DOHH2 (cell line): ENCODE measurements around the gene RFPL2.
"Not testable (repeated sequence)": the region's sequence is repeated elsewhere in the genome, so short reads cannot be mapped to it uniquely, and the experiment has no call there.

Source experiments
- H3F3A ChIP-seq: fragments of 200-600 bp; sonication (generic), shearing (Covaris generic); 2 replicates; pipeline ENCODE4 v1.6.0; 2016; ENCODE audit warnings: antibody characterized with exemption, mild to moderate bottlenecking; ENCODE audit not compliant: control insufficient read depth, insufficient read depth
- H3K27ac ChIP-seq: fragments of 200-600 bp; sonication (generic); 2 replicates; pipeline ENCODE4 v1.5.1; 2014; ENCODE audit warnings: low read depth, mild to moderate bottlenecking, low read length, moderate library complexity
- H3K27me3 ChIP-seq: fragments of 200-600 bp; sonication (generic); 2 replicates; pipeline ENCODE4 v1.6.1; 2014; ENCODE audit warnings: mild to moderate bottlenecking, low read length, mixed read lengths; ENCODE audit not compliant: control insufficient read depth
- H3K36me3 ChIP-seq: fragments of 200-600 bp; sonication (generic); 2 replicates; pipeline ENCODE4 v1.6.1; 2014; ENCODE audit warnings: mild to moderate bottlenecking, low read length, moderate library complexity, mixed read lengths; ENCODE audit not compliant: control insufficient read depth
- H3K4me1 ChIP-seq: fragments of 200-600 bp; sonication (generic); 2 replicates; pipeline ENCODE4 v1.6.1; 2014; ENCODE audit warnings: mild to moderate bottlenecking, low read length, mixed read lengths; ENCODE audit not compliant: control insufficient read depth
- H3K4me2 ChIP-seq: fragments of 200-600 bp; sonication (generic); 2 replicates; pipeline ENCODE4 v1.6.0; 2014; ENCODE audit warnings: mild to moderate bottlenecking, low read length, moderate library complexity
- H3K4me3 ChIP-seq: fragments of 200-600 bp; sonication (generic); 2 replicates; pipeline ENCODE4 v1.5.1; 2014; ENCODE audit warnings: mild to moderate bottlenecking, low read length, mixed read lengths
- H3K79me2 ChIP-seq: fragments of 200-600 bp; sonication (generic); 2 replicates; pipeline ENCODE4 v1.6.1; 2014; ENCODE audit warnings: mild to moderate bottlenecking, low read length, mixed read lengths; ENCODE audit not compliant: control insufficient read depth
- H3K9me2 ChIP-seq: fragments of 200-600 bp; sonication (generic); replicated peaks from 2 replicates; pipeline ENCODE4 v1.6.1; 2014; ENCODE audit warnings: mild to moderate bottlenecking, low read length, mixed read lengths; ENCODE audit not compliant: control insufficient read depth
- H3K9me3 ChIP-seq: fragments of 200-600 bp; sonication (generic); 2 replicates; pipeline ENCODE4 v1.6.1; 2014; ENCODE audit warnings: antibody characterized with exemption, low read length, mixed read lengths; ENCODE audit not compliant: control insufficient read depth, insufficient read depth
- H4K20me1 ChIP-seq: fragments of 200-600 bp; sonication (generic); 2 replicates; pipeline ENCODE4 v1.6.0; 2014; ENCODE audit warnings: low read depth, mild to moderate bottlenecking, antibody characterized with exemption, low read length, moderate library complexity; ENCODE audit not compliant: control insufficient read depth, insufficient read depth
- EZH2phosphoT487 ChIP-seq: fragments of 200-600 bp; sonication (generic); IDR thresholded peaks from 2 replicates; pipeline ENCODE4 v1.6.1; 2017; ENCODE audit warnings: borderline replicate concordance, mild to moderate bottlenecking, antibody characterized with exemption, low read length, moderate library complexity, mixed read lengths
- TF ChIP-seq, protein P1 (sequence below): fragments of 200-600 bp; sonication (generic); IDR thresholded peaks from one replicate; pipeline ENCODE4 v1.5.1; 2014; ENCODE audit warnings: antibody characterized with exemption, mild to moderate bottlenecking, low read depth, low read length; ENCODE audit not compliant: poor library complexity, severe bottlenecking

Gene RFPL2

GRCh38 chr22:32195900-32196299 is 9.0 kb downstream of the RFPL2 start:
- H3K27ac ChIP-seq, H3K4me1 ChIP-seq, H3K9me2 ChIP-seq, H3F3A ChIP-seq, H3K4me2 ChIP-seq, H3K79me2 ChIP-seq, H3K9me3 ChIP-seq, H3K36me3 ChIP-seq, H3K27me3 ChIP-seq, H4K20me1 ChIP-seq, H3K4me3 ChIP-seq: not testable (repeated sequence)

DNA sequence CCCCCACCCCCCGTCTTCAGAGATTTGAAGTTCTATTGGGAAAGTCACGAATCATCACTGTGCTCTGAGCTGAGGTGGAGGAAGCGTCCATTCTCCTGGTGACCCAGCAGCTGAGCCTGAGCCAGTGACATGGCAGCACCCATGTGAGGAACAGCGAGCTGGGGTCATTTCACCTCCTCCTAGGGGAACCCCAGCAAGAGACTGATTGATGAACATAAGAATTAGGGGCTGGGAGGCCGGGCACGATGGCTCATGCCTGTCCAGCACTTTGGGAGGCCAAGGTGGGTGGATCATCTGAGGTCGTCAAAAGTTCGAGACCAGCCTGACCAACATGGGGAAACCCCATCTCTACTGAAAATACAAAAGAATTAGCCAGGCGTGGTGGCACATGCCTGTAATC is 11.5 kb downstream of the RFPL2 start:
- not testable (repeated sequence) for H3F3A ChIP-seq, H3K4me2 ChIP-seq, H3K27me3 ChIP-seq, H3K79me2 ChIP-seq, H4K20me1 ChIP-seq, H3K4me1 ChIP-seq, H3K4me3 ChIP-seq, H3K9me2 ChIP-seq, H3K9me3 ChIP-seq, H3K27ac ChIP-seq, H3K36me3 ChIP-seq

DNA sequence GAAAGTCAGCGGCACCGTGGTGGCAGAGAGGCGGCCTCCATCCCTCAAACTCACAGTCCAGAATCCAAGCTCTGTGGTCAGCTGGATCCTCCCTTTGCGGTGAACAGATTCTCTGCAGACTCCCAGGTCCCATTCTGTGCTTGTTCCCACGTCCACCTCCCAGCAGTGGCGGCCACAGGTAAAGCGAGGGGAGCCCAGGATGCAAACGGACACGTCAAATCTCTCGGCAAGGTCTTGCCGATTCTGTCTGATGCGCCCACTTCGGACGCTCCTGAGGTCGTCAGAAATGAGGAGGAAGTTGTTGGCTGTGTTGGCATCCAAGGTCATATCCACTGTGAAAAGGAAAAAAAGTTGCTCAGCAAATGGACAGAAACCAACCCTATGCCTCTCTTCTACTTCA is 13.9 kb downstream of the RFPL2 start:
- H3K27me3 ChIP-seq, H3F3A ChIP-seq, H3K9me3 ChIP-seq, H3K4me3 ChIP-seq, H4K20me1 ChIP-seq, H3K79me2 ChIP-seq, H3K27ac ChIP-seq, H3K9me2 ChIP-seq, H3K4me2 ChIP-seq, H3K36me3 ChIP-seq, H3K4me1 ChIP-seq: not testable (repeated sequence)

DNA sequence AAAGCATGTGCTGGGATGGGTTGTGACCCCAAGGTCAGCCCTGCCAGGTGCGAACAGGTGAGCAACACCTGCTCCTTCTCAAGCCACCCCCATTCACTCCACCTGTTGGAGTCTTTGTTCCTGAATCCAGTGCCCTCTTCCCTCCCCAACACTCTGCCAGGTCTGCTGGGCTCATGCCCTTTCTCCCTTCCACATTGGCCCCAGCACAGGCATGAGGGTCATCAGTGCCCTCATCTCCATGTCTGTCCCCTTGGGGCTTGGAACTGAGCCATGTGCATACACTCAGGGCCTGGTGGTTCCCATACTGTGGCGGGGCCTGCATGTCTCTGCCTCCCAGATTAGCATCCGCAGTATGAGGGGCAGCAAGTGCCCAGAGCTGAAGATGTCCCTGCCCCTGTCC is 19.1 kb downstream of the RFPL2 start:
- Histone ChIP-seq H3K4me2 (no peak overlapping the region), H3K27ac (no peak overlapping the region), H4K20me1 (no peaks in the 10 kb centered on the region), H3K79me2 (no peaks in the 10 kb centered on the region), H3K36me3 (no peaks in the 10 kb centered on the region), H3F3A (no peaks in the 10 kb centered on the region), H3K27me3 (0 out of 2 replicates have a peak, but pooled peaks cover 3% of the 10 kb centered on the region), H3K9me3 (no peaks in the 10 kb centered on the region), H3K4me3 (no peak overlapping the region), H3K4me1 (no peaks in the 10 kb centered on the region), H3K9me2 (no peaks in the 10 kb centered on the region)
- no peak for TF ChIP-seq EZH2phosphoT487
- TF ChIP-seq, protein P1, sequence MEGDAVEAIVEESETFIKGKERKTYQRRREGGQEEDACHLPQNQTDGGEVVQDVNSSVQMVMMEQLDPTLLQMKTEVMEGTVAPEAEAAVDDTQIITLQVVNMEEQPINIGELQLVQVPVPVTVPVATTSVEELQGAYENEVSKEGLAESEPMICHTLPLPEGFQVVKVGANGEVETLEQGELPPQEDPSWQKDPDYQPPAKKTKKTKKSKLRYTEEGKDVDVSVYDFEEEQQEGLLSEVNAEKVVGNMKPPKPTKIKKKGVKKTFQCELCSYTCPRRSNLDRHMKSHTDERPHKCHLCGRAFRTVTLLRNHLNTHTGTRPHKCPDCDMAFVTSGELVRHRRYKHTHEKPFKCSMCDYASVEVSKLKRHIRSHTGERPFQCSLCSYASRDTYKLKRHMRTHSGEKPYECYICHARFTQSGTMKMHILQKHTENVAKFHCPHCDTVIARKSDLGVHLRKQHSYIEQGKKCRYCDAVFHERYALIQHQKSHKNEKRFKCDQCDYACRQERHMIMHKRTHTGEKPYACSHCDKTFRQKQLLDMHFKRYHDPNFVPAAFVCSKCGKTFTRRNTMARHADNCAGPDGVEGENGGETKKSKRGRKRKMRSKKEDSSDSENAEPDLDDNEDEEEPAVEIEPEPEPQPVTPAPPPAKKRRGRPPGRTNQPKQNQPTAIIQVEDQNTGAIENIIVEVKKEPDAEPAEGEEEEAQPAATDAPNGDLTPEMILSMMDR, result no peak

- H3K4me1 ChIP-seq, result no peaks in the 10 kb centered on the region
- TF ChIP-seq EZH2phosphoT487, result no peak
- TF ChIP-seq, protein P1, result no peak
- H3K9me3 ChIP-seq, result no peaks in the 10 kb centered on the region
- no peaks in the 10 kb centered on the region for H3K9me2 ChIP-seq
- no peak overlapping the region for H3K4me3 ChIP-seq
- H3K36me3 ChIP-seq, result no peaks in the 10 kb centered on the region
- no peak overlapping the region for H3K27ac ChIP-seq
- H4K20me1 ChIP-seq, result no peaks in the 10 kb centered on the region
- no peaks in the 10 kb centered on the region for H3K79me2 ChIP-seq
- H3K27me3 ChIP-seq, result 0 out of 2 replicates have a peak, but pooled peaks cover 3% of the 10 kb centered on the region
- H3K4me2 ChIP-seq, result no peak overlapping the region
- H3F3A ChIP-seq, result no peaks in the 10 kb centered on the region
These were observed 21.2 kb downstream of the RFPL2 start for GRCh38 chr22:32183625-32184024.
